ENCODE results near the gene TEKT5.

- TF ChIP-seq CTCF (IDR thresholded peaks at IDR 0.05) (no peak), POLR2A (IDR thresholded peaks at IDR 0.05) (no peak)
Observed at GRCh38 chr16:10641555-10641952, 53.2 kb downstream of the TEKT5 start.

Data from uterus (tissue), 2 donors.